ENCODE data around the gene LHX4. TPM values are rescaled to one million over a fixed set of nuclear protein-coding genes. Genes with fewer than 3 reads are reported as not detected.

Gene LHX4
- total and polyA plus RNA-seq, 2 of the 13 experiments (the other 11 are each of a cell fraction or from before 2014, with no cell fraction given): 0.03 to 0.07 TPM

DNA sequence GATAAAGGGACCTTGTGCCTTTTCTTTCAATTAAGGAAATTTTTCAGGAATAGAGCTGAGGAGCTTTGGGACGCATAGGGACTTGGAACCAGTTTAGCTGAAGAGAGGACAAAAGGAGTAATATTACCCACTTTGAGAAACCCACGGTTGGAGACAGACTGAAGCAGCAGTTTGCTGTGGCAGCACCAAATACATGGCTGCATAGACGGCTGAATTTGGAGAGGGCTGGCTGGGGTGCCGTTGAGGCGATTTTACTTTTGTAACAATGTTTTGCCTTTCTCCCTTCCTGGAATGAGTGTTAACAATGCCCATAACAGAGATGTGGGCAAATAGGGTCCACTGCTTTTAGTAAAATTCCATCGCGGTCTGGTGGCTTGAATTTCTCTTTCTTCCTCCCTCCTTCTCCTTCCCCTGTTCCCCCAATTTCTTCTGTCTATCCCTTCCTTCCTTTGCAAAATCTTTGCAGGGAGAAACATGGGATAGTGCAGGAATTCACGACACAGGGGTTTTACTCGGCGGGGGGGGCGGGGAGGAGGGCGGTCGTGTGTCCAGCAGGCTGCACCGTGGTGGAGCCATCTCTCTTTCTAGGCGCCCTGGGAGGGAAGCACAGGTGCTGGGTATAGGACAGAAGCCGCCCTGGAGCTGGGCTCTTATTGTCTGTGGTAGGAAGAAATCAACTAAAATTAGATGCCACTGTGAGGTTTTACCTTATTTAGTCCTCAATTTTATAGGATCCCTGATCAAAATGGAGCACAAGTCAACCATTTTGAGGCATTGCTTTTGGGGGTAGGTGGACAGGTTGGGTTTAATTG lies 6.8 kb downstream of the LHX4 start:
- Histone ChIP-seq H4K20me1 (ENCODE audit: insufficient read depth, low read length) (peaks cover 10% of the 10 kb centered on the region; the same call in 1 of the 2 replicates), H3K36me3 (replicated peaks in 1 of 2; ENCODE audit: control insufficient read depth in 1 of 2, insufficient read depth in 2 of 2, low read length in 2 of 2) (no peaks in the 10 kb centered on the region), H3K9ac (ENCODE audit: insufficient read depth, low read depth, low read length) (no peak overlapping the region), H3K79me2 (ENCODE audit: insufficient read depth, low read length) (no peaks in the 10 kb centered on the region), H3K4me1 (ENCODE audit: insufficient read depth, low read length) (peaks cover 13% of the 10 kb centered on the region; the same call in 1 of the 2 replicates), H3K4me3 (replicated peaks in 1 of 3; ENCODE audit: insufficient read depth in 1 of 3, low read depth in 2 of 3, low read length in 3 of 3) (no peak overlapping the region), H3K9me3 (ENCODE audit: low read length) (no peaks in the 10 kb centered on the region), H2AFZ (ENCODE audit: low read length) (no peak overlapping the region), H3K27ac (ENCODE audit: extremely low read length, insufficient read depth, low read length) (no peak overlapping the region), H3K4me2 (ENCODE audit: low read depth, low read length) (no peak overlapping the region), H3K27me3 (ENCODE audit: control insufficient read depth in 1 of 2, insufficient read depth in 2 of 2, low read length in 2 of 2) (peaks cover 9 to 91% of the 10 kb centered on the region in 2 experiments)
- FAIRE-seq: no peak
- ChIA-PET POLR2A (no interaction called here), CTCF (ENCODE audit: low intra/inter-chr PET ratio, low total read pairs) (no interaction called here)
- no peak for DNase-seq (ENCODE audit: low spot score)
- TF ChIP-seq REXO4 (CRISPR knock-in tag; IDR thresholded peaks at IDR 0.05; ENCODE audit: borderline replicate concordance): no peak
- no peak for TF ChIP-seq ZNF619 (CRISPR knock-in tag; IDR thresholded peaks at IDR 0.05)
- no peak for TF ChIP-seq NFYC (CRISPR knock-in tag; IDR thresholded peaks at IDR 0.05)
- in situ Hi-C loops (cut with HindIII; ENCODE audit: extremely low pct_ligation_motif_present, low pct_unique_long_range_greater_than_20kb): no loop called here
- no peak for ATAC-seq
- BruUV-seq (replicated peaks): no TSS peak
- 11% methylated on average over 15 of the region's 16 CpGs for WGBS (ENCODE audit: low lambda C conversion rate)
- intact Hi-C loops (cut with micrococcal nuclease; ENCODE audit: unreplicated experiment): no loop called here

DNA sequence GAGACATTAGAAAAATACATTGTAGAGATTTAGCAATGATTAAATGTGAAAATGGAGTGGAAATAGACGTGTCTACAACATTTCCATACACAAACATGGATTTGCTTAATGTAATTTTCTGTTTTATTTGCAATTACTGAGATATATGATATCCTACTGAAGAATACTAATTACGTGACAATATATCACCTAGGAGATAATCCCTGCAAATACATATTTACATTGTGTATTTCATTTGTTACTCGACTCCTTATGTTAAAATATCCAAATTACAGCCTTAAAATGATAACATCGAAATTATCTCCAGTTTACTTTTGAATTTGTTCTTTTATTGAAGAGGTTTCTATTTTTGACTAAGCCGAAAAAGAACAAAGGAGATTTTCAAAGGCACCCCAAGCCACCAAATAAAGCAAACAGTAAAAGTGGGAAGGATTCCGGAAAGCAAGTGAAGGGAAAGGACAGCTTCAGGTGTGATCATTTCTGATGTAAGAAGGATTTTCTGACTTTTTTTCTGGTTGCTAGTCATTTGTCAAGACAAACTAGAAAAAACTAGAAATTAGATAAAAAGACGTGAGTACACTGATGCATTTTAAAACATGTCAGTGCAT lies 7.9 kb downstream of the LHX4 start:
- ATAC-seq (no peak), DNase-seq (ENCODE audit: low spot score) (no peak), FAIRE-seq (no peak)
- H4K20me1 ChIP-seq (ENCODE audit: insufficient read depth, low read length): 0 out of 2 replicates have a peak, but pooled peaks cover 6% of the 10 kb centered on the region
- no peaks in the 10 kb centered on the region for H3K79me2 ChIP-seq (ENCODE audit: insufficient read depth, low read length)
- no peak overlapping the region for H3K4me3 ChIP-seq (replicated peaks in 1 of 3; ENCODE audit: insufficient read depth in 1 of 3, low read depth in 2 of 3, low read length in 3 of 3)
- BruUV-seq (replicated peaks): no TSS peak
- H3K27me3 ChIP-seq (ENCODE audit: control insufficient read depth in 1 of 2, insufficient read depth in 2 of 2, low read length in 2 of 2): peaks cover 9 to 86% of the 10 kb centered on the region in 2 experiments
- H3K4me1 ChIP-seq (ENCODE audit: insufficient read depth, low read length): peaks cover 10% of the 10 kb centered on the region; the same call in 1 of the 2 replicates
- CTCF ChIA-PET (ENCODE audit: low intra/inter-chr PET ratio, low total read pairs): no interaction called here
- no peaks in the 10 kb centered on the region for H3K36me3 ChIP-seq (replicated peaks in 1 of 2; ENCODE audit: control insufficient read depth in 1 of 2, insufficient read depth in 2 of 2, low read length in 2 of 2)
- H3K27ac ChIP-seq (ENCODE audit: extremely low read length, insufficient read depth, low read length): no peak overlapping the region
- POLR2A ChIA-PET: no interaction called here
- H2AFZ ChIP-seq (ENCODE audit: low read length): no peak overlapping the region
- intact Hi-C loops (cut with micrococcal nuclease; ENCODE audit: unreplicated experiment): no loop called here
- 9% methylated on average over 7 of the region's 7 CpGs for WGBS (ENCODE audit: low lambda C conversion rate)
- no peaks in the 10 kb centered on the region for H3K9me3 ChIP-seq (ENCODE audit: low read length)
- H3K4me2 ChIP-seq (ENCODE audit: low read depth, low read length): no peak overlapping the region
- in situ Hi-C loops (cut with HindIII; ENCODE audit: extremely low pct_ligation_motif_present, low pct_unique_long_range_greater_than_20kb): no loop called here
- no peak overlapping the region for H3K9ac ChIP-seq (ENCODE audit: insufficient read depth, low read depth, low read length)
- TF ChIP-seq TP53 (CRISPR knock-in tag; conservative IDR thresholded peaks at IDR 0.05) (no peak), TCF7 (IDR thresholded peaks at IDR 0.05; ENCODE audit: low read depth) (no peak), ZNF224 (CRISPR knock-in tag; IDR thresholded peaks at IDR 0.05) (no peak), ZNF326 (CRISPR knock-in tag; IDR thresholded peaks at IDR 0.05; ENCODE audit: borderline replicate concordance) (no peak), FOXM1 (CRISPR knock-in tag; IDR thresholded peaks at IDR 0.05) (no peak), HHEX (CRISPR knock-in tag; IDR thresholded peaks at IDR 0.05) (no peak)
- TF ChIP-seq, protein P1, sequence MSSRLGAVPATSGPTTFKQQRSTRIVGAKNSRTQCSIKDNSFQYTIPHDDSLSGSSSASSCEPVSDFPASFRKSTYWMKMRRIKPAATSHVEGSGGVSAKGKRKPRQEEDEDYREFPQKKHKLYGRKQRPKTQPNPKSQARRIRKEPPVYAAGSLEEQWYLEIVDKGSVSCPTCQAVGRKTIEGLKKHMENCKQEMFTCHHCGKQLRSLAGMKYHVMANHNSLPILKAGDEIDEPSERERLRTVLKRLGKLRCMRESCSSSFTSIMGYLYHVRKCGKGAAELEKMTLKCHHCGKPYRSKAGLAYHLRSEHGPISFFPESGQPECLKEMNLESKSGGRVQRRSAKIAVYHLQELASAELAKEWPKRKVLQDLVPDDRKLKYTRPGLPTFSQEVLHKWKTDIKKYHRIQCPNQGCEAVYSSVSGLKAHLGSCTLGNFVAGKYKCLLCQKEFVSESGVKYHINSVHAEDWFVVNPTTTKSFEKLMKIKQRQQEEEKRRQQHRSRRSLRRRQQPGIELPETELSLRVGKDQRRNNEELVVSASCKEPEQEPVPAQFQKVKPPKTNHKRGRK (CRISPR knock-in tag; IDR thresholded peaks at IDR 0.05): no peak
- TF ChIP-seq, protein P2, sequence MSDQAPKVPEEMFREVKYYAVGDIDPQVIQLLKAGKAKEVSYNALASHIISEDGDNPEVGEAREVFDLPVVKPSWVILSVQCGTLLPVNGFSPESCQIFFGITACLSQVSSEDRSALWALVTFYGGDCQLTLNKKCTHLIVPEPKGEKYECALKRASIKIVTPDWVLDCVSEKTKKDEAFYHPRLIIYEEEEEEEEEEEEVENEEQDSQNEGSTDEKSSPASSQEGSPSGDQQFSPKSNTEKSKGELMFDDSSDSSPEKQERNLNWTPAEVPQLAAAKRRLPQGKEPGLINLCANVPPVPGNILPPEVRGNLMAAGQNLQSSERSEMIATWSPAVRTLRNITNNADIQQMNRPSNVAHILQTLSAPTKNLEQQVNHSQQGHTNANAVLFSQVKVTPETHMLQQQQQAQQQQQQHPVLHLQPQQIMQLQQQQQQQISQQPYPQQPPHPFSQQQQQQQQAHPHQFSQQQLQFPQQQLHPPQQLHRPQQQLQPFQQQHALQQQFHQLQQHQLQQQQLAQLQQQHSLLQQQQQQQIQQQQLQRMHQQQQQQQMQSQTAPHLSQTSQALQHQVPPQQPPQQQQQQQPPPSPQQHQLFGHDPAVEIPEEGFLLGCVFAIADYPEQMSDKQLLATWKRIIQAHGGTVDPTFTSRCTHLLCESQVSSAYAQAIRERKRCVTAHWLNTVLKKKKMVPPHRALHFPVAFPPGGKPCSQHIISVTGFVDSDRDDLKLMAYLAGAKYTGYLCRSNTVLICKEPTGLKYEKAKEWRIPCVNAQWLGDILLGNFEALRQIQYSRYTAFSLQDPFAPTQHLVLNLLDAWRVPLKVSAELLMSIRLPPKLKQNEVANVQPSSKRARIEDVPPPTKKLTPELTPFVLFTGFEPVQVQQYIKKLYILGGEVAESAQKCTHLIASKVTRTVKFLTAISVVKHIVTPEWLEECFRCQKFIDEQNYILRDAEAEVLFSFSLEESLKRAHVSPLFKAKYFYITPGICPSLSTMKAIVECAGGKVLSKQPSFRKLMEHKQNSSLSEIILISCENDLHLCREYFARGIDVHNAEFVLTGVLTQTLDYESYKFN (CRISPR knock-in tag; conservative IDR thresholded peaks at IDR 0.05): no peak
